HepG2 (cell line): Measurements from ENCODE around the gene NCOA1. TPM values are rescaled to one million over a fixed set of nuclear protein-coding genes. Genes with fewer than 3 reads are reported as not detected.

Experiments used
- ARID5B ChIP-seq: IDR thresholded peaks from 2 replicates; pipeline ENCODE4 v1.4.0; 2020; ENCODE audit warnings: mild to moderate bottlenecking, missing genetic modification reagents
- BCLAF1 ChIP-seq: fragments of 450-650 bp; IDR thresholded peaks from 2 replicates; pipeline ENCODE4 v1.6.1; 2017; ENCODE audit warnings: mild to moderate bottlenecking
- FOXP1 ChIP-seq, 2 experiments: fragments of 450-650 bp in 1 of 2; IDR thresholded peaks; 2 replicates each; pipeline ENCODE4 v1.6.1; 2017 to 2018; ENCODE audit warnings: antibody characterized with exemption in 1 of 2
- LCORL ChIP-seq, 2 experiments: fragments of 450-650 bp in 1 of 2; sonication (generic) in 1 of 2; formaldehyde crosslinking in 1 of 2; IDR thresholded peaks; 2 replicates each; pipeline versions ENCODE4 v1.5.0 to v1.6.1; 2017 to 2020; ENCODE audit warnings: antibody characterized with exemption in 1 of 2, missing genetic modification reagents in 1 of 2
- MIER3 ChIP-seq: IDR thresholded peaks from 2 replicates; pipeline ENCODE4 v1.6.1; 2016; ENCODE audit warnings: missing compliant biosample characterization, borderline replicate concordance
- MLLT10 ChIP-seq: sonication (generic); formaldehyde crosslinking; IDR thresholded peaks from 2 replicates; pipeline ENCODE4 v1.4.0; 2020; ENCODE audit warnings: missing genetic modification reagents
- NFATC3 ChIP-seq: sonication (generic); formaldehyde crosslinking; IDR thresholded peaks from 2 replicates; pipeline ENCODE4 v1.5.1; 2020; ENCODE audit warnings: mild to moderate bottlenecking, missing genetic modification reagents
- NR2F1 ChIP-seq, 2 experiments: fragments of 450-650 bp in 1 of 2; formaldehyde crosslinking in 1 of 2; IDR thresholded peaks; 2 replicates each; pipeline versions ENCODE4 v1.5.0 to v1.6.1; 2016 to 2020; ENCODE audit warnings: mild to moderate bottlenecking in 1 of 2, missing compliant biosample characterization in 1 of 2, missing genetic modification reagents in 1 of 2, moderate library complexity in 1 of 2
- PHB2 ChIP-seq: fragments of 450-650 bp; IDR thresholded peaks from 2 replicates; pipeline ENCODE4 v1.6.1; 2018; ENCODE audit not compliant: partially characterized antibody
- POLR2A ChIP-seq, 2 experiments: IDR thresholded peaks; 2 replicates each; pipeline ENCODE4 v1.6.1; 2011; ENCODE audit warnings: low read depth in 2 of 2, low read length in 2 of 2, mild to moderate bottlenecking in 1 of 2, moderate library complexity in 1 of 2; ENCODE audit not compliant: insufficient read depth in 1 of 2
- SMAD9 ChIP-seq: sonication (generic); formaldehyde crosslinking; IDR thresholded peaks from 2 replicates; pipeline ENCODE4 v1.5.1; 2020; ENCODE audit warnings: mild to moderate bottlenecking, missing genetic modification reagents
- THAP11 ChIP-seq: IDR thresholded peaks from 2 replicates; pipeline ENCODE4 v1.6.1; 2016; ENCODE audit warnings: missing biosample characterization, missing genetic modification reagents
- YEATS2 ChIP-seq: sonication (generic); formaldehyde crosslinking; IDR thresholded peaks from 2 replicates; pipeline ENCODE4 v1.4.0; 2020; ENCODE audit warnings: missing genetic modification reagents, borderline replicate concordance
- ZBTB20 ChIP-seq: sonication (generic); formaldehyde crosslinking; IDR thresholded peaks from 2 replicates; pipeline ENCODE4 v1.8.1; 2023; ENCODE audit warnings: missing genetic modification reagents, low read depth, mild to moderate bottlenecking, borderline replicate concordance
- ZIK1 ChIP-seq: sonication (generic); formaldehyde crosslinking; IDR thresholded peaks from 2 replicates; pipeline ENCODE4 v1.5.0; 2020; ENCODE audit warnings: mild to moderate bottlenecking, low read depth, missing genetic modification reagents, borderline replicate concordance
- ZMYM2 ChIP-seq: sonication (generic); formaldehyde crosslinking; IDR thresholded peaks from 2 replicates; pipeline ENCODE4 v1.8.0; 2022; ENCODE audit warnings: mild to moderate bottlenecking, missing genetic modification reagents
- ZNF136 ChIP-seq: sonication (generic); formaldehyde crosslinking; IDR thresholded peaks from 2 replicates; pipeline ENCODE4 v1.8.1; 2022; ENCODE audit warnings: low read depth, mild to moderate bottlenecking, moderate library complexity, missing genetic modification reagents
- ZNF513 ChIP-seq: sonication (generic); formaldehyde crosslinking; conservative IDR thresholded peaks from 2 replicates; pipeline ENCODE4 v1.5.0; 2020; ENCODE audit warnings: missing genetic modification reagents
- ZNF563 ChIP-seq: sonication (generic); formaldehyde crosslinking; IDR thresholded peaks from 2 replicates; pipeline ENCODE4 v1.8.0; 2022; ENCODE audit warnings: mild to moderate bottlenecking, moderate library complexity, missing genetic modification reagents
- ZNF598 ChIP-seq: sonication (generic); formaldehyde crosslinking; IDR thresholded peaks from 2 replicates; pipeline ENCODE4 v1.5.1; 2020; ENCODE audit warnings: mild to moderate bottlenecking, missing genetic modification reagents, borderline replicate concordance
- ZNF614 ChIP-seq: IDR thresholded peaks from 2 replicates; pipeline ENCODE4 v1.6.1; 2018; ENCODE audit warnings: missing biosample characterization, missing genetic modification reagents, inconsistent platforms, borderline replicate concordance
- polyA plus RNA-seq, 8 experiments: library from polyadenylated mRNA; depleted of rRNA in 3 of 8; stranded (reverse) in 7 of 8; unstranded in 1 of 8; fragments of >200 nt; fragmentation: Illumina TruSeq in 4 of 8; extraction: Trizol in 4 of 8; gene quantifications; 2 replicates each; pipeline versions ENCODE4 v1.2.1 to v1.2.3, GENCODE V29; 2011 to 2016; ENCODE audit warnings: low read depth in 4 of 8, missing spikeins in 1 of 8, mixed read lengths in 1 of 8; ENCODE audit not compliant: insufficient read depth in 1 of 8
- total RNA-seq, 5 experiments: library from RNA; depleted of rRNA; stranded (reverse); fragments of >200 nt; fragmentation: Illumina TruSeq; extraction: Trizol; gene quantifications; 2 replicates each; pipeline ENCODE4 v1.2.3, GENCODE V29; 2016; ENCODE audit warnings: low read depth in 1 of 5

NCOA1 gene
- total and polyA plus RNA-seq, 2 of the 13 experiments (the other 11 are each of a cell fraction or from before 2014, with no cell fraction given), result 10.0 to 10.4 TPM

- TF ChIP-seq ZNF598 (CRISPR knock-in tag) (no peak), POLR2A (IDR thresholded peaks at IDR 0.05; ENCODE audit: insufficient read depth in 1 of 2, low read depth in 2 of 2, low read length in 2 of 2) (peak; percentile 77 to 84), ZNF136 (CRISPR knock-in tag) (no peak), YEATS2 (CRISPR knock-in tag) (no peak), NFATC3 (no peak), ZMYM2 (peak; percentile 81), ZBTB20 (peak; percentile 45; the same call in 1 of the 2 replicates), MLLT10 (CRISPR knock-in tag) (no peak), ZNF614 (CRISPR knock-in tag) (no peak), ZNF513 (CRISPR knock-in tag) (no peak), BCLAF1 (no peak), FOXP1 (IDR thresholded peaks at IDR 0.05) (no peak), FOXP1 (CRISPR knock-in tag; IDR thresholded peaks at IDR 0.05) (no peak), PHB2 (no peak), ZIK1 (no peak), SMAD9 (CRISPR knock-in tag) (no peak), THAP11 (CRISPR knock-in tag) (no peak), NR2F1 (CRISPR knock-in tag; IDR thresholded peaks at IDR 0.05) (no peak), ARID5B (no peak), LCORL (IDR thresholded peaks at IDR 0.05) (no peak), LCORL (CRISPR knock-in tag; IDR thresholded peaks at IDR 0.05) (no peak), ZNF563 (0 out of 2 replicates have a peak, but pooled peaks have one; percentile 22), MIER3 (CRISPR knock-in tag) (no peak)
These were observed at the start of gene NCOA1 (continued) for GRCh38 chr2:24490690-24491541.
